ENCODE data around the gene CA5A.

DNA sequence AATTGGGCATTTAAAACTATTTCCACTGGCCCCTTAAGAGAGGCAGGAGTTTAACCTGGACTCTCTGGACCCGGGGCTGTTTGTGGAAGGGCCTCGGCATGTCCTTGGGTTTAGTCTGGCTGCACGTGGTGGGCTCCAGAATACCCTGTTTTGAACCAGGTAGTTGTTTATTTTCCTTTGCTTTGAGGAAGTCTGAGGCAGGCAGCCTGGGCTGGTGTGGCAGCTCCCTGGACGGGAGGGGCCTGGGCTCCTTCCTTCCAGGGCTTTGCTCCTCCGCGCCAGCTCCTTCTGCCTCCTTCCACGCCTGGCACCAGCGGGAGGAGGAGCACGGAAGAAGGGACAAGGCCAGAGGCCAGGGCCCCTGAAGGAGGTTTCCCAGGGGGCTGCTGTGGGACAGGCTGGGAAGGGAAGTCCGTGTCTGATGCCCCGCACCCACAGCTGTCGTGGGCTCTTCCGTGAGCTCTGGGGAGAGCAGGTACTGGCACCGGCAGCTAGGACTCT, 30.4 kb upstream of the CA5A start:
- no peak for TF ChIP-seq EZH2 (IDR thresholded peaks at IDR 0.05)
- no peak for TF ChIP-seq POLR2AphosphoS5 (IDR thresholded peaks at IDR 0.05; ENCODE audit: borderline replicate concordance, low read depth, low read length)
